Measurements from ENCODE around the gene ZFR2. TPM values are rescaled to one million over a fixed set of nuclear protein-coding genes. Genes with fewer than 3 reads are reported as not detected.

The ZFR2 gene
- total RNA-seq, 1 donor from 2014 or later: not detected

GRCh38 chr19:3813473-3814392 lies 55.1 kb downstream of the ZFR2 start:
- DNase-seq: no peak

DNA sequence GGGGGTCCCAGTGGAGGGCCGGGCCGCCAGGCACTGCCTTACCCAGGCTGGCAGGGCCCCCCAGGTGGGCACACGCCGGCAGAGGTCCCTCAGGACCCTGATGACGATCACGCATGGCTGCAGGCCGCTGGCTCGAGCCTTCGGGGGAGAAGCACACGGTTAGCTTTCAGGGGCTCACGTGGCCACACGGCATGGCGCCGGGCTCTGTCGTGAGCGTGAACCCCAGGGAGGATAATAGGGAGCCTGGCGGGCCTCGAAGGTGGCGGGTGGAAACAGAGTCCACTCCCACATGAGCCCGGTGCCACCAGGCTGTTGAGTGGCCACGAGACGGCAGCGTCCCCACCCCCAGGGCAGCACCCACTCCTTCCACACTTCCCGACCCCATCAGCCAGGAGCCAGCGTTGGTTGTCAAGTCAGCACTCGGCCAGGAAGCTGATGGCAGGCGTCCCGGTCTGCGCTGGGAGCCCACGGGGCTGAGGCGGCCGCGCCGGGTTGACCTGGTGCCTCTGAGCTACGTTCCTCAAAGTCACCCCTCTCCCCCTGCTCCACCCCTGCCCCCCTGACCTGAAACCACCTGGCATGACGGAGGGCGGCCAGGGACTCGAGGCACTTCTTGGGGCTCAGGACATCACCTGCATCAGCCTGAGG lies 58.0 kb downstream of the ZFR2 start:
- no peak for DNase-seq

DNA sequence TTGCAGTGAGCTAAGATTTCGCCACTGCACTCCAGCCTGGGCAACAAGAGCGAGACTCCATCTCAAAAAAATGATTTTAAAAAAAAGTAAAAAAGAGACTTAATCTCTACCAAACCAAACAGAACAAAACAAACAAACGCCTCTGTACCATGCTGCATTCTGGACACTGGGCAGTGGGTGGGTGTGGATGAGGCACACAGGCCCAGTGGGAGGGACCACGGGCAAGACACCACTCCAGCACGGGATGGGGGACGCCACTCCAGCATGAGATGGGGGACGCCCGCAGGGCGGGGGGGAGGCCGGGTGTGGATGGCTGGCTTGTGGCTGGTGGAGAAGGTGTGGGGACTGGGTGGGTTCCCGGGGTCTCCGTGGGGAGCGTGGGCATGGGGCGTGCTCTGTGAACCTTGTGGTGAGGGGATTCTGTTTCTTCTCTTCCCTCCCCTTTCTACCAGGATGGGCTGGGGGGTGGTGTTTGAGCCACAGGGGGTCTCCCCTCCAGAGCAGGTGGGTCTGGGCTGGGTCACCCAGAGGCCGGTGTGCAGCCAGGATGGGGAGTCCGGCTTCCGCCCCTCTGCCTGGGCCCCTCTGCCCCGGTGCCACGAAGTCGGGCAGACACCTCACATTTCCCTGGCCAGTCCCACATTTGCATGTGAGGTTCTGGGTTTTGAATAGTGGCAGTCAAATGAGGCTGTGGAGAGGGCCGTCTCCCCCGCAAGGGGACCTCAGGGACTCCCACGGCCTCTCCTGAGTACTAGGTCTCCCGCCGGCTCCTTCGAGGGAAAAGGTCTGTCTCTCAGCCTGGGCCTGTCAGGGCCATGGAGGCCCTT lies 58.7 kb downstream of the ZFR2 start:
- DNase-seq: no peak

GRCh38 chr19:3808420-3809143 lies 60.3 kb downstream of the ZFR2 start:
- DNase-seq: no peak

DNA sequence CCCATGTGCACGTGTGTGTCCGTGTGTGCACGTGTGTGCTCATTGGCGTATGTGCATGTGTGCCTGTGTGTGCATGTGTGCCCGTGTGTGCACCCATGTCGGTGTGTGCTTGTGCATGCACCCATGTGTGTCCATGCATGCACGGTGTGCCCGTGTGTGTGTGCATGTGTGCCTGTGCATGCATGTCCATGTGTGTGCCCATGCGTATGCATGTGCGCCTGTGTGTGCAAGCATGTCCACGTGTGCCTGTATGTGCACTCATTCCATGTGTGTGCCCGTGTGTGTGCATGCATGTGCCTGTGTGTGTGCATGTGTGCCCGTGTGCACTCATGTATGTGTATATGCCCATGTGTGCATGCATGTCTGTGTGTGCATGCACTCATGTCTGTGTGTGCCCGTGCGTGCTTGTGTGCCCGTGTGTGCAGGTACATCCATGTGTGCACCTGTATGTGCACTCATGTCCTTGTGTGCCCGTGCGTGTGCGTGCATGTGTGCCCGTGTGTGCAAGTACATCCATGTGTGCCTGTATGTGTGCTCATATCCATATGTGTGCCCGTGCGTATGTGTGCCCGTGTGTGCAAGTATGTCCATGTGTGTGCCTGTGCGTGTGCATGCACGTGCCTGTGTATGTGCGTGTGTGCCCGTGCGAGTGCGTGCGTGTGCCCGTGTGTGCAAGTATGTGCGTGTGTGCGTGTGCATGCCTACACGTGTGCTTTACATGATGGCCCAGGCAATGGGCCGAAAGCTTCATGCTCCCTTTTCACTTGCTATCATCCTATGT lies 61.1 kb downstream of the ZFR2 start:
- no peak for DNase-seq

DNA sequence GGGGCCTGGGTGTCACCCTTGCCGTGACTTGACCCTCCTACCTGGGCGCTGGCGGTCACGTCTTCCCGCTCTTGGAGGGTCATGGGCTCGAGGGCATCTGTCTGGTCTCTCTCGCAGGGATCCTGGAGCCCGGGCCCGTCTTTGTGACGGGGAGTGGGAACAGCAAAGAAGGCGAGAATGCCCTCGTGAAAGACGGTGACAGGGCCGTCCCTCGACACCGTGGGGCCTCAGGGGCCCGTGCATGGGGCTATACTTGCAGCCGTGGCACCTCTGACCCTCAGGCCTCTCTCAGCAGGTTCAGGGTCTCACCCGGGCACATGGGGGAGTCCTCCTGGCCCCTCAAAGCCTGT lies 61.7 kb downstream of the ZFR2 start:
- DNase-seq: no peak

- DNase-seq: no peak
Observed at GRCh38 chr19:3805859-3806258, 63.0 kb downstream of the ZFR2 start.

GRCh38 chr19:3804429-3804828 lies 64.4 kb downstream of the ZFR2 start:
- DNase-seq: no peak

DNA sequence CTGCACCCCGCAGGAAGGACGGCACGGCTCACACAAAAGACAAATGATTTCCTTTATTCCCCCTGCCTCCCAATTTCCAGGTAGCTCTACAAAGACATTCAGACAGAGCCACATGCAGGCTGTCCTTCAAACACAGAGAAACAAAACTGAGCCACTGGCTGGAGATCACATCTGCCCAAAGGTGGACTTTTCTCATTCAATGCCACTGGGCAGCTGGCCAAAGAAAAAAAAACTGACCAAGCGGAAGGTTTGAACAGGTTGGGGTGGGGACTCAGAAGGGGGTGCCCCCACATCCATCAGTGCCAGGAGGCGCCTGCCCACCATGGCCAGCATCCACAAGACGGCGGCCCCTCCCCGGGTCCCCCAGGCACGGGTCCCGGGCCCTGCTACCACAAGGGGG lies 64.9 kb downstream of the ZFR2 start:
- no peak for DNase-seq

- no peak for DNase-seq
Observed at GRCh38 chr19:3803114-3803888, 65.5 kb downstream of the ZFR2 start.

DNA sequence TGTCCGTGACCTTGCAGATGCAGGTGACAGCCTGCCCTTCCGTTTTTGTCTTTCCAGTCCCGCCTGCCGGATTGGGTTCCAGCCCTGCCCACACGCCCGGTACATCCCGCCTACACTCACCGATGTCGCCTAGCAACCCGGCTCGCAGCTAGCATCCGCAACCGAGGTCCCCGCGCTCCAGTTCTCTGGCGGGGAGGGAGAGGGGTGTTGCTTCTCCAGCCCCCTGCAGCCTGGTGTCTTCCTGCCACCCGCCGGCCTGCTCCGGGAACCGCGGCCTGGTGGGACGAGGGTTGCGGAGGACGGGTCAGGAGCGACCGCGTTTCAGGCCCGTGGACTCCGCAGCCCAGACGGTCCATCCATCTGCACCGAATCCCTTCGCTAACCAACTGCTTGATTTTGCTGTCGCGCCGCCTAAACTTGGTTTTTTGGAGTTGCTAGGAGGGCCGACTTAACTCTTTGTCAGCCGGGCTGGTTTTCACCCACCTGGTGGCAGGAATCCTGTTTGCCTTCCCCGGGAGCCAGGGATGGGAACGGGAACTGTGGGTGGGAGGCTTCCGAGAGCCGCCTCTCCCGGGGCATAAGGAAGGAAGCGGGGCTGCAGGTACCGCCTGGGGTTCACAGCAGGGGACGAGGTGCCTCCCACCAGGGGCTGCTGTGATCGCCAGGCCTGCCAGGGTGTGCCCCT lies 67.3 kb downstream of the ZFR2 start:
- peak; percentile 56 for DNase-seq

DNA sequence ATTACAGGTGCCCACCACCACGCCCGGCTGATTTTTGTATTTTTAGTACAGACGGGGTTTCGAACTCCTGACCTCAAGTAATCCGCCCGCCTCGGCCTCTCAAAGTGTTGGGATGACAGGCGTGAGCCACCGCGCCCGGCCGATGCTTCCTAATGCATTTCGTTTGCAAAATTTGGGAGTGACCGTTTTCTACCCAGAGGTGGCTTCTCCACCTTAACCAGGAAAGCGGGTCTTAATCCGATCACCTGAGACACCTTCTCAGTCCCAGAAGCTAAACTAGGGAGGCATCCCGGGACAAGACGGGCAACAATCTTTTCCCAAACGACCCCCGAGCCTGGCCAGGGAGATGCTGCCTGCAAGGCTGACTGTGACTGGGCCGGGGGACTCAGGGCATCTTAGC lies 67.8 kb downstream of the ZFR2 start:
- DNase-seq: no peak

DNA sequence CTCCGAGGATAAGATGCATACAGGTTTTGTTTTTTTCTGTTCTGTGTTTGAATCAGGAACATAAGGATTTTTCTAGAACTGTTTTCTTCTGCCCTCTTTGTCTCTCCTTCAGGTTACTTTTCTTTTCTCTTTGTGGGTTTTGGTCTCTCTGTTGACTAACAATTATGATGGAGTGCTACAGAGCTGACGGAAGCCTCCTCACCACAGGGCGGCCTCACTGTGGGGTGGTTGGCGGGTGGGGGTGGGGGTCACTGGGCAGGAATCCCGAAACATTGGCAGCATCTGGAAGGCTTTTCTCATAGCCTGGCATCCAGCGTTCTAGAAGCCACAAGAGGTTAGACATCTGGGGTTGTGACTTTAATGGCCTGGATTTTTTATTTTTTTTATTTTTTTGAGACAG lies 70.7 kb downstream of the ZFR2 start:
- no peak for DNase-seq

DNA sequence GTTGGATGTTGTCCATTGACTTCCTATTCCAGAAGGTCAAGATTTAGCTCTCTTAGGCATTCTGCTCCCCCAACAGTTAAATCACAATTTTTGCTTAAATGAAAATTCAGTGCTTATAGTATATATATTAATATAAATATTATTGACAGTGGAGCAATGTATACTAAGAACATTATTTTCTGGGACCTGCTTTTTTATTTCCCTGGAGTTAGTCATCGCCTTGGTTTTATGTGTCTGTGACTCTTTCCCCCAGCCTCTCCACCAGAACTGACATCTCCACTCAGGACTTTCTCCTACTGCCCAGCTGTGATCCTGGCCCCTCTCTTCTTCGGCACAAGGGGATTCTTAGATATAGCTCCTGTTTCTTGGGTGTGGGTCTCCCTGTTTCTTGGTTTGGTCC lies 72.5 kb downstream of the ZFR2 start:
- no peak for DNase-seq

GRCh38 chr19:3793799-3794198 lies 75.0 kb downstream of the ZFR2 start:
- no peak for DNase-seq

DNA sequence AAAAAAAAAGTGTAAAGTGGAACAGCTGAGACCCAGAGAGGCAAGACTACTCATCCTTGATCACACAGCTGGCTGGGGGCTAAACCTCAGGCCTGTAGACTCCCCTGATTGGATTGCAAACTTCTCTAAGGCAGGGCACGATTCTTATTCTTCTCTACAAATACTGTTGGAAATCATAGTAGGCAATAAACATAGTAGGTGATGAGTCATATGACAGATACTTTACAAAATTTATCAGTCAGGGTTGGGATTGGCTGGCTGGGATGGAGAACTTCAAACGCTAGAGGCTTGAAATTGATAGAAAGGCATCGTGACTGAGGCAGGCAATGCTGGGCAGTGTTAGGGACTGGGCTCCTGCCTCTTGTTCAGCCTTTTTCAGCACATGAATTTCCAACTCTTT lies 76.7 kb downstream of the ZFR2 start:
- DNase-seq: no peak

- no peak for DNase-seq
Observed at GRCh38 chr19:3790941-3791340, 77.9 kb downstream of the ZFR2 start.

DNA sequence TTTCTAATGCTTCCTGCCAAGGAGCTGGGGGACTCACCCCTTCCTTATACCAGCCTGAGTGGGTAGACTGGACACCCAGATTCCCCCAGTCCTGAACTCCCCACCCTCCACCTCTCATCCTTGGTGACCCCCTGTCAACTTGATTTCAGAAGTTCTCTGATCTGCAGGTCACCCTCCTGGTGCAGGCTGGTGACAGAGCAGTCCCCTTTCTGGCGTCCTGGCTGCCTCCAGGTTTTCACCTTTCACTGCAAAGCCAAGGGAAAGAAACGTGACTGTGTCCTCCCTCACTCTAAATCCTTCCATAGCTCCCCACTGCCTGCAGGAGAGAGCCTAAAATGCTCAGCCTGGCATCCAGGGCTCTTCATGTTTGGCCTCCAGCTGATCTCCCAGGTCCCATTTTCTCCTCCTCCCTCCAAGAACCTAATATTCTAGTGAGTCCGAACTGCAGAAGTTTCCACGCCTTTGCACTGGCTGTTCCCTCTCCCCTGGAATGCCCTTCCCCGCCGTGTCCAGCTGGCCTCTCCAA lies 78.6 kb downstream of the ZFR2 start:
- no peak for DNase-seq

DNA sequence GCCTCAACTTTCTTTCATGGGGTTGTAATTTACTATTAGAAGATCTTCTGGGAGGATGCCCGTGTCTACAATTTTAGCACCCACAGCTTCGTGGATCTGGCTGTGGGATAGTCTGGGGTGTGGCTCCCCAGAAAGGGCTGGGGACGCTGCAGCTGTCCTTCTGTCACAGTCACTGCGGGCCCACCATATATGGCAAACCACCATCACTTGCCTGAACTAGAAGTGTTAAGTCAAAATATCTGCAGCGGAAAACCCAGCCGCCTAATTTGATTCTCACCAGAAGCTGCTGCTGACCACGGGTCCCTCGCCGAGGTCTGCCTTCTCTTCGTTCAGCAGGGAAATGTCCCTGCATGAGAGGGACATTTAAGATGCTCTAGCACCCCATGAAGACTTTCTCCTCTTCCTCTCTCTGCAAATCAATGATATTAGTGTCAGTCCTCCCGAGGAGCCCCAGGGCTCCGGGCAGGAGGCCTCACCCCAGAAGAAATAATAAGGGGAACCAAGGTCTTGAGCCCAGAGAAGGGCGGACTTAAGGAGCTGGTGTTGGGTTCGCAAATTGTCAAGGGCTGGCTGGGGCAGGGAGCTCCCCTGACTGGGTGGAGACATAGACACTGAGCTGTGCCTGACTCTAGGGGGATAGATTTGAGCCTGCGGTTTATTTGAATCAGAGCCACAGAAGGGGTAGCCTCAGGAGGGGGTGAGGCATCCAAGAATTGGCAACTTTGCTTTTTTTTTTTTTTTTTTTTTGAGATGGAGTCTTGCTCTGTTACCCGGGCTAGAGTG lies 79.7 kb downstream of the ZFR2 start:
- no peak for DNase-seq

All from tongue (tissue), 2 donors.